OCI-LY7 (cell line): Measurements from ENCODE around the gene CCDC57. TPM values are rescaled to one million over a fixed set of nuclear protein-coding genes. Genes with fewer than 3 reads are reported as not detected.

Experiments used
- BruUV-seq: library from RNA; stranded (reverse); fragments of 400-500 nt; replicated peaks from 2 replicates; lab custom pipeline; 2021; lab: Mats Ljungman, UMichigan
- CTCF ChIA-PET: fragments of 300-600 bp; sonication (Branson Sonifier 250); formaldehyde crosslinking; loops from one replicate; lab custom pipeline; 2022; ENCODE audit warnings: antibody characterized with exemption; ENCODE audit not compliant: unreplicated experiment; lab: Charles Lee
- POLR2A ChIA-PET: fragments of 300-600 bp; sonication (Branson Sonifier 250); formaldehyde crosslinking; loops from one replicate; lab custom pipeline; 2022; ENCODE audit warnings: antibody characterized with exemption; lab: Charles Lee
- DNase-seq: peaks from one replicate; pipeline ENCODE4 v3.0.0-alpha.2; 2015; ENCODE audit warnings: low spot score
- H2AFZ ChIP-seq: fragments of 200-600 bp; sonication (generic), shearing (Covaris generic); 2 replicates; pipeline ENCODE4 v1.6.1; 2014; ENCODE audit warnings: mild to moderate bottlenecking, antibody characterized with exemption, low read length, moderate library complexity
- H3K27ac ChIP-seq: fragments of 200-600 bp; sonication (generic); 2 replicates; pipeline ENCODE4 v1.5.1; 2014; ENCODE audit warnings: mixed run types, low read depth, mild to moderate bottlenecking, moderate library complexity, low read length, inconsistent platforms; ENCODE audit not compliant: poor library complexity, severe bottlenecking
- H3K36me3 ChIP-seq: fragments of 200-600 bp; sonication (generic); 2 replicates; pipeline ENCODE4 v1.6.1; 2014; ENCODE audit warnings: mild to moderate bottlenecking, antibody characterized with exemption, low read length, moderate library complexity, mixed read lengths; ENCODE audit not compliant: insufficient read depth
- H3K4me1 ChIP-seq: fragments of 200-600 bp; sonication (generic); 2 replicates; pipeline ENCODE4 v1.5.1; 2014; ENCODE audit warnings: mild to moderate bottlenecking, low read length; ENCODE audit not compliant: insufficient read depth, poor library complexity, severe bottlenecking
- H3K4me2 ChIP-seq: fragments of 200-600 bp; sonication (generic); 2 replicates; pipeline ENCODE4 v1.6.1; 2014; ENCODE audit warnings: mild to moderate bottlenecking, low read length
- H3K4me3 ChIP-seq: fragments of 200-600 bp; sonication (generic); 2 replicates; pipeline ENCODE4 v1.5.1; 2014; ENCODE audit warnings: mild to moderate bottlenecking, low read depth, low read length; ENCODE audit not compliant: poor library complexity, severe bottlenecking
- H3K79me2 ChIP-seq: fragments of 200-600 bp; sonication (generic); 2 replicates; pipeline ENCODE4 v1.6.1; 2016; ENCODE audit warnings: low read depth, mild to moderate bottlenecking, low read length, moderate library complexity, mixed read lengths; ENCODE audit not compliant: insufficient read depth
- H3K9me2 ChIP-seq: fragments of 200-600 bp; sonication (generic); 2 replicates; pipeline ENCODE4 v1.6.1; 2016; ENCODE audit warnings: mild to moderate bottlenecking, low read length, mixed read lengths; ENCODE audit not compliant: insufficient read depth
- H3K9me3 ChIP-seq: fragments of 200-600 bp; sonication (generic); 2 replicates; pipeline ENCODE4 v1.6.1; 2014; ENCODE audit warnings: mild to moderate bottlenecking, mixed run types, low read length, mixed read lengths
- H4K20me1 ChIP-seq: fragments of 200-600 bp; sonication (generic); 2 replicates; pipeline ENCODE4 v1.6.1; 2014; ENCODE audit warnings: mild to moderate bottlenecking, antibody characterized with exemption, low read length, moderate library complexity, mixed read lengths; ENCODE audit not compliant: insufficient read depth
- CTCF ChIP-seq: fragments of 200-600 bp; sonication (generic); conservative IDR thresholded peaks from 2 replicates; pipeline ENCODE4 v1.5.1; 2014; ENCODE audit warnings: mild to moderate bottlenecking, antibody characterized with exemption, low read length, moderate library complexity, mixed read lengths
- EZH2phosphoT487 ChIP-seq: fragments of 200-600 bp; sonication (generic); IDR thresholded peaks from 2 replicates; pipeline ENCODE4 v1.6.1; 2018; ENCODE audit warnings: low read depth, borderline replicate concordance, mild to moderate bottlenecking, mixed run types, antibody characterized with exemption, low read length, moderate library complexity, mixed read lengths
- intact Hi-C: fragments of 100-400 bp; cut with micrococcal nuclease; formaldehyde crosslinking; loops from one replicate; pipeline ENCODE4 v1.10.0; 2022; ENCODE audit not compliant: unreplicated experiment
- total RNA-seq, 2 experiments: library from RNA; depleted of rRNA in 1 of 2; stranded (reverse); fragments of >200 nt in 1 of 2; shearing (Covaris generic) in 1 of 2; gene quantifications; 2 replicates each; pipeline ENCODE4 v1.2.3, GENCODE V29; 2014 to 2022

Gene CCDC57
- total RNA-seq, 2 experiments from 2014 or later: 34.5 to 58.7 TPM

GRCh38 chr17:82232876-82233785 is 20.5 kb upstream of the CCDC57 start:
- ChIA-PET CTCF (no interaction called here), POLR2A (interaction anchor here (0.5 kb wide), 1 partner anchor 231 kb away, joined by 3 read pairs; no protein-coding TSS in a partner anchor)
- Histone ChIP-seq H3K4me2 (peak overlapping the region; percentile 25), H2AFZ (no peak overlapping the region), H3K36me3 (no peaks in the 10 kb centered on the region), H3K27ac (no peak overlapping the region), H3K9me3 (no peaks in the 10 kb centered on the region), H4K20me1 (peaks cover 8% of the 10 kb centered on the region; the same call in 1 of the 2 replicates), H3K79me2 (no peaks in the 10 kb centered on the region), H3K4me1 (peaks cover 40% of the 10 kb centered on the region), H3K4me3 (no peak overlapping the region), H3K9me2 (no peaks in the 10 kb centered on the region)
- BruUV-seq: no TSS peak
- TF ChIP-seq CTCF: no peak
- no peak for TF ChIP-seq EZH2phosphoT487
- DNase-seq: no peak
- intact Hi-C loops: loop anchor here (5.0 kb wide), 1 partner anchor 184 kb away; the partner anchor contains the start of genes HEXD and OGFOD3

GRCh38 chr17:82232322-82232820 is 19.7 kb upstream of the CCDC57 start:
- POLR2A ChIA-PET: interaction anchor here (0.5 kb wide), 1 partner anchor 232 kb away, joined by 3 read pairs; no protein-coding TSS in a partner anchor
- peaks cover 43% of the 10 kb centered on the region for H3K4me1 ChIP-seq

GRCh38 chr17:82231562-82232321 is 19.1 kb upstream of the CCDC57 start:
- Histone ChIP-seq H3K79me2 (no peaks in the 10 kb centered on the region), H4K20me1 (peaks cover 8% of the 10 kb centered on the region; the same call in 1 of the 2 replicates), H3K4me2 (peak overlapping the region; percentile 36; the same call in 1 of the 2 replicates), H3K4me3 (peak overlapping the region; percentile 10), H3K27ac (no peak overlapping the region), H3K9me3 (no peaks in the 10 kb centered on the region), H2AFZ (no peak overlapping the region), H3K36me3 (no peaks in the 10 kb centered on the region), H3K9me2 (no peaks in the 10 kb centered on the region), H3K4me1 (peaks cover 43% of the 10 kb centered on the region)
- ChIA-PET POLR2A (no interaction called here), CTCF (no interaction called here)
- TF ChIP-seq EZH2phosphoT487 (no peak), CTCF (no peak)
- DNase-seq: no peak
- no TSS peak for BruUV-seq
- intact Hi-C loops: loop anchor here (5.0 kb wide), 1 partner anchor 186 kb away; the partner anchor contains the start of genes HEXD and OGFOD3

More at GRCh38 chr17:82232322-82232820, 19.7 kb upstream of the CCDC57 start:
- Histone ChIP-seq H3K4me2 (no peak overlapping the region), H3K4me3 (no peak overlapping the region), H3K79me2 (no peaks in the 10 kb centered on the region), H3K9me2 (no peaks in the 10 kb centered on the region), H3K27ac (no peak overlapping the region), H4K20me1 (peaks cover 8% of the 10 kb centered on the region; the same call in 1 of the 2 replicates), H3K36me3 (no peaks in the 10 kb centered on the region), H2AFZ (no peak overlapping the region), H3K9me3 (no peaks in the 10 kb centered on the region)
- no peak for DNase-seq
- no TSS peak for BruUV-seq
- CTCF ChIA-PET: no interaction called here
- intact Hi-C loops: loop anchor here (5.0 kb wide), 1 partner anchor 185 kb away; the partner anchor contains the start of genes HEXD and OGFOD3
- TF ChIP-seq EZH2phosphoT487: no peak
